HuH-7 (cell line): ENCODE measurements around the gene HS6ST1.

Experiments
- DNase-seq: peaks from one replicate; pipeline ENCODE4 v3.0.0; 2011; ENCODE audit warnings: low spot score

HS6ST1 gene

DNA sequence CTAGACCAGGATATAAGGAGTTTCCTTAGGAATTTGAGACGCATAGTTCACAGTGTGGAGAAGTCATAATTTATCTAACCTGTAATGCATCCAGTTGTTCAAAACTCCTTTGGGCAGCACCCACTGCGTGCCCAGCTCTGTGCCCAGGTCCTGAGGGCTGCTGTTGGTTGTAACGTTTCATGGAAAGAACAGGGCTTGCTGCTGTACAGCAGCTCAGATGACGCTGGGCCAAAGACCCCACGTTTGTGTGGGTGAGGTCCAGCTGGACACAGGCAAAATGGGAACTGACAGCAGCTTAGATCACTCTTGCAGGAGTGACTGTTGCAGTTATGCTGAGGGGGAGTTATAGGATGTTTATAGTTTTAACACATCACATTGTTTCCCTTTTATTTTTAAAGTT lies 30.0 kb upstream of the HS6ST1 start:
- DNase-seq: no peak

DNA sequence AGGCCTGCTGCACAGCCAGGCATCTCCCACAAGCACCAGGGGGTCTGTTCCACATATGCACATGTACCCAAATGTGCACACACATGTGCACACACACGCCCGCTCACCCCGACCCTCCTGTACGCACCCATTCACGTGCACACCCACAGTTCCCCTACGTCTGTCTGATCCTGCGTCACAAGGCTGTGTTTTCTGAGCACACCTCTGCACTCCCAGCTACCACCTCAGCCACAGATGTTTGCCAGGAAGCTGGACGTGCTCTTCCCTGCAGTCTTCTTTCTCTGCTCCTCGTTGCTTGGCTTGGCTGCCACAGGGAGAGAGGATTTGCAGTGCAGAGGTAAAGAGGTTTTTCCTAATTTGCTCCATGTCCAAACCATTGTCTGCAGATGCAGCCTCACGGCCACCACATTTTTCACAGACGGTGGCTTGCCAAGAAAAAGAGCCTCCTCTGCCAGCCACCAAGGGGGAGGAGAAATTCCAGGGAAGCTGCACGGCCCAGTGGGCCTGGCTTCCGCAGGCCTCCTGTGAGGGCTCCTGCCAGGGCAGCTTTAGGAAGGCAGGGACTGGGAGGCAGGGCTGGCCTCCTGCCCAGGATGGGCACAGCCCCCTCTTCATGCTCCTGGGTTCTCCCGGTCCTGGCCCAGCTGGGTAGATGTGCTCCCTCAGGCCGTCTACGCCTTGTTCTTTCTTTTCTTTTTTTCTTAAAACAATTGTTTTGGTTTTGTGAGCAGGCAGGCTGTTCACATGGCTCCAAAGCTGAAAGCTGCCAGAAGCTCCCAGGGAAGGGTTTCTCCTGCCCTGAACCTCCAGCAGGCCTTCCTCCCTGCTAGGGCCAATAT lies 29.3 kb upstream of the HS6ST1 start:
- no peak for DNase-seq

DNA sequence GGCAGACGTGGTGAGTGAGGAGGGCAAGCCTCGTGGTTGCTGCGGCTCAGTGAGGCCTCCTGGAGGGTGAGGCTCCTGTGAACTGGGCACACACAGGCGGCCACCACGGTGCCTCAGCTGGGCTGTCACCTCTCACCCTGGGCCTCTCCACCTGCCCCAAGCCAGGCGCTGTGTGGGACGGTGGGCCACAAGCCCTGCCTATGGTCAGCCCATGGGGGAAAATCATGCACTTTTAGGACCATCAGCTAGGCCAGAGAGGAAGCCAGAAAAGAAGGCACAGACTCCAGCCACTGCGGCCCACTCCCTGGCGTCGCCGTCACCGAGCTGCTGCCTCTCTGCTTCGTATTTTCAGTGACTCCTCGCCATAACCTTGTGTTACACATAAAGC lies 28.5 kb upstream of the HS6ST1 start:
- no peak for DNase-seq

DNA sequence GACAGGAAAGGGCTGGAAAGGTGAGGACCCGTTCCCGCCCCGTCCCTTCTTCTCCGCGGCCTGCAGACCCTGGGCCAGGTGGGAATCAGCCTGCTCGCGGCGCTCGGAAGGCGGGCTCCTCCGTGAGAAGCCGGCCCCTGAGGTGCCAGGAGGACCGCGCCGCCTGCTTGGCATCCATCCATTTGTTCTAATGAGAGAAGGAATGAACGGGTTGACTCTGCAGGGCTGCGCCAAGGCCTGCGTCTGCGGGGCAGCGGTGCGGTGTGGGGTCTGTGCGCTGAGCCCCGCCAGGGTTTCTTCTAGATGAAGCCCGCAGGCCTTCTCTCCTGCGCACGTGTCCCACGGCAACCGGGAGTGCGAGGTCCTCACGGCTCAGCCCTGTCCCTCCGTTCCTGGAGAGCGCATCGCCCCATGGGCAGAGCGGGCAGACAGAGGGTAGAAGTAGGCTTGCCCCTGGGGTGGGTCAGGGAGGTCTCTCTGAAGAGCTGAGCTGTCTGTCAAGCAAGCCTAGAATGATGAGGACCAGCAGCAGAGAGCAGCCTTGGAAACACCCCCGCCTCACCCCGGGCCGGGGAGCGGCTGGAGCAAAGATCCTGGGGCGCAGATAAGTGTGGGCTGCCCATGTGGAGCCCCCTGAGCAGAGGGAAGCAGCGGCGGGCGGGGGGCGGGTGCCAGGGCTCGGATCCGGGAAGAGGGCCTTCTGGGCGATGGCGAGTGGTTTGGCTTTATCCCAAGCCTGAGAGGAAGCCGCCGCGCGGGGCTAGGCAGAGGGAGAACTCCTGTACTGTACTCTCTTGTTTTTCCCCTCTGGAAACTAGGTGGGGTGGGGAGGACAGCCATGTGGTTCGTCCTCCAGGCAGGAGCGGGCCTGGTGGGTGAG lies 27.9 kb upstream of the HS6ST1 start:
- no peak for DNase-seq

DNA sequence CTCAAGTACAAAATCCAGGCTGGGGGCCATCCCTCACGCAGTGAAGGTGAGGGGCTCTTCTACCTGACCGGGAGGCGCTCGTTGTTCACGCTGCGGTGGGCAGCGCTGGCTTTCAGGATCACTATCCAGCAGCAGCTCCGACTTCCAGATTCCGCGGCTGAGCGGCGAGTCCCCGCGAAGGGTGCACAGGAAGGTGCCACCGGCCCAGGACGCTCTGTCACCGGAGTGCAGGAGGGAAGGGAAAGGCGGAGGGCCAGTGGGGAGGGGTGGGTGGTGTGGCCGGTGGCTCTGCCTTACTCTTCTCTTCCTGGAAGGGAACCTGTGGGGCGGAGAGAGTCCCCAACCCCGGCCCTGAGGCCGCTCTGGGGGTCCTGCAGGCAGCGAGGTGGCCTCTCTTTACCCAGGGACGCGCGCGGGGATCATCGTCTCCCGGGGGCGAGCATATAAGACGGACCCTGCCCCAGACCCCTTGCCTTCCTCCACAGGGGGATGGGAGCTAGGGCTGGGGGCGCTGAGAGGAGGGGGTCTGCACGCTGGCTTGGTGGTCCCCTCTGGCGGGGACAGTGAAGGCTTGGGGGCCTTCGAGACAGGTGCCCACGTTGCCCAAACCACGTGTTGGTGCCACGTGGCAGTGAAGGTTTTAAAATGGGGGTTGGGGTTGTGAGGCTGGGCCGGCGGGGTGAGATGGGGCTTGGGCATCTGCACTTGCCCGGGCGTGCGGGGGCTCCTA lies 26.9 kb upstream of the HS6ST1 start:
- no peak for DNase-seq

DNA sequence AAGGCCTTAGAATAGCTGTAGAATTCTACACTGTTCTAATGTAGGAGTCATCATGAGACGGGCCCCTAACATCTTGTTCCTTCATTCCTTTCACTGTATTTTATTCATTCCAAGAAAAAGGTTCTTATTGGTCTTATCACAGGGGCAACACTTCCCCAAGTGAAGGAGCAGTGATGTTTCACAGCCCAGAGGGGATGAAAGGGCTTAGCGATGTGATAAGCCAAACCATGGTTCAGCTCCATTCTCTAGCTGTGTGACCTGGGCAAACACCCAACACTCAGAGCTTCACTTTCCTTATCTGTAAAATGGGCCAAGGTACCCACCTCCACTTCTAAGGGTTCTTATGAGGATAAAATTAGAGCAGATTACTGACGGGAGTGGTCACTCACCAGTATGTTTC lies 25.4 kb upstream of the HS6ST1 start:
- no peak for DNase-seq

DNA sequence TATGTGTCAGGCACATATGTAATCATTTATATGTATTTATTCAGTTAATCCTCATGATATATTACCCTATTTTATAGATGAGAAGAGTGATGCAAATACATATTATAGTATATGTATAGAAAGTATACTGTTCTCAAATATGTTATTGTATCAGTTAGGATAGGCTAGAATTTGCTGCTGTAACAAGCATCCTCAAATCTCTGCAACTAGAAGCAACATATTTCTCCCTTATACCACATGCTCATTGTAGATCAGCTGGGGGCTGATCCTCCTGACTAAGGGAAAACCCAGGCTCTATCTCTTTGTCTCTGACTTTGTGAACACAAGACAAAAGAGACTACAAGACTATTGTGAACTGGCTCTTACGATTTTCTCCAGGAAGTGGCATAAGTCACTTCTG lies 24.8 kb upstream of the HS6ST1 start:
- DNase-seq: no peak

DNA sequence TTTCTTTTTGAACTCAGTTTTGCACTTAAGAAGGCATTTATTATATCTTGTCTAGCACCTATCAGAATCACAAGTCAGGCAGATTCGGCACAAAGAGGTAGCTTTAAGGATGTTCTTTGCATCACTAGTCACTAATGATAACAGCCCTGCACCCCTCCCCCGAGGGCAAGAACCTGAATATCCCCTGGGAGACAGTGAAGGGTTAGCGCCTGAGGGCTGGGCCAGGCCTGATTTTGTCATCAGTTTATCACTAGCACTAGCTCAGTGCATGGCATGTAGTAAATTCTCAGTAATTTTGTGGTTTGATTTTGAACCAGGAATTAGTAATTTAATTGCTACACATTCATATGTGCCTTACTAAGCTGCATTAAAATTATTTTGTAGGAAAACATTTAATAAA lies 23.9 kb upstream of the HS6ST1 start:
- DNase-seq: no peak

DNA sequence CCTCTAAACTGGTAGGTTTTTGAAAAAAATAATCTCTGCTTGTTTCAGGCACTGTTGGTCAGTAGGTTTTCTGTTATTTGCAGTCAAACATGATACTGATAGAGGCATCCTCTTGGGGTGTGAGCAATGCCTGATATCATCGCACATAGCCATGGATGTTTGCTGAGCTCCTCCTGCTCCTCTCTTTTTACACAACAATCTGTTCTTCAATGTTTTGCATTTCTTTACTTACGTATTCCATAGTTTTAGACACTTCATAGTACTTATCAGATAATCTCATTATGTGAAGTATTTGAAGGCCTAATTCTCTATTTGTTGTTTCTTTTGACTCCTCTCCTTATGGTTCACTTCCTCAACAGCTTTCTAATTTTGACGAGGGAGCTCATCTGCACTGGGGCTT lies 23.0 kb upstream of the HS6ST1 start:
- no peak for DNase-seq

DNA sequence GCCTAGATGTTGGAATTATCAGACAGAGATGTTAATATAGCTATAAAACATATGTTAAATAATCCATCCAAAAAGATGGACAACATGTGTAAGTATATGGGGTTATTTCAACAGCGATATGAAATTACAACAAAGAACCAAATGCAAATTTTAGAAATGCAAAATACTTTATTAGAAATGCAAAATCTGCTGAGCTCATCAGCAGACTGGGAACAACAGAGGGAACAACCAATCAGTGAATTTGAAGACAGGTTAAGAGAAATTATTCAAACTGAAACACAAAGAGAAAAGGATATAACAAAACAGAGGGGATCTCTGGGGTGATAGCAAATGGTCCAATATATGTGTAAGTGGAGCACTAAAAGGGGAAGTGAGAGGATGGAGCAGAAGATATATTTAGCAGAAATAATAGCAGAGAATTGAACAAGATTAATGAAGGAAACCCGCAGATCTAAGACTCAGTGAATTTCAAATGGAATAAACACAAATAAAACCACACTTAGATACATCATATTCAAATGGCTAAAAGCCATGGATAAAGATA lies 13.5 kb upstream of the HS6ST1 start:
- no peak for DNase-seq

DNA sequence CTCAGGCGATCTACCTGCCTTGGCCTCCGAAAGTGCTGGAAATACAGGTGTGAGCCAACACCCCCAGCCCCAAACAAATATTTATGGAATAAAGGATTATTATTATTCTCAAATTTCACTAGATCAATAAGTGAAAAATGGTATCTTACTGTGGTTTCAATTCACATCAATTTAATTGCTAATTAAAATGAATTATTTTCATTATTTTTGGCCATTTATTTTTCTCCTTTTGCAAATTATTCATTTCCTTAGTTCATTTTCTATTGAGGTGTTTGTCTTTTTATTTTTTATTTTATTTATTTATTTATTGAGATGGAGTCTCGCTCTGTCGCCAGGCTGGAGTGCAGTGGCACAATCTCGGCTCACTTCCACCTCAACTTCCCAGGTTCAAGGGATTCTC lies 11.9 kb upstream of the HS6ST1 start:
- no peak for DNase-seq

DNA sequence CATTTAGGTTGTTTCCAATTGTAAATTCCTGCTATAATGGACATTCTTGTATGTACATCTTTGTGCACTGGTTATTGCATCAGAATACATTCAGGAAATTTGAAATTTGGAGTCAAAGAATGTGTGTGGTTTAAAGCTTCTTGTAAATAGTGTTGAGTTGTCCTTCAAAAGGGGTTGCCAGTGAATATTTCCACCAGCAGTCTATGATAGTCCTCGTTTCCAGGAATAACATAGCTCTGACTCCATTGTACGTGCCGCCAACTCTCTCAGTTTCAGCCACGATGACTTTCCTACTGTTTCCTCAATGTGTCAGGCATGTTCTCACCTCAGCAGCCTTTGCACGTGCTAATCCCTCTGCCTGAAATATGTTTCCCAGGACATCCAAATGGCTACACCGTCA lies 10.9 kb upstream of the HS6ST1 start:
- DNase-seq: no peak

DNA sequence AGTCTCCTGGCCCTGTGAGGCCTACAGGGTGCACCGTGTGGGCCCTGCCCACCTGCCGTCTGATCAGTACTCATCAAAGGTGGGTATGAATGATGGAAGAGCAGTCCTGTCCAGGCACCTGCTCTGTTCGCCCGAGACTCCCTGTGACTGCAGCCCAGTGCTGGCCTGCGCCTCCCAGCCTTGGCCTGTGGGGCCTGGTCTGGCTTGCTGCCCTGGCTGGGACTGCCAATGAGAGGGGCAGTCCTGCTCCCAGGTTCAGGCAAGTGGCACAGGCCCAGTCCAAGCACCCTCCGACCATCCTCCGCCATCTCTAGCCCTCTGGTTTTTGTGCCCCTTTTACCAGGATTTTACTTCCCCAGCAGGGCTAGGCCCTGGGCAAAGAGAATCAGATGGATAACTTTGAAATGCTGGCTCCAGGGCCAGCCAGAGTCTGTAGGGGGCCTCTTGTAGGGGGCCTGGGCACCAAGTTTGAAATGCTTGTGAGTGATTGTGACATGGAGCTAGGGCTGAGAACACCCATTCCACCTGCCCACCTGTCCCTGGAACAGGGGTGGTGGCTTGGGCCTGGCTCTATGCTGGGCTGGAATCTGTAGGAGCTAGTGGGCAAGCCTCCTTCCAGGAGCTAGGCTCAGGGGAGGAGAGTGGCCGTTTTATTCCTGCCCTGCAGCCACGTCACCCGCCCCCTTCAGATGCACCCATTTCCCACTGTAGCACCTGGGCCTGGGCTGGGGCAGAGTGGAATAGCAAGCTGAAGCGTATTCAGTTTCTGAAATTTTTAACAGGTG lies 8.7 kb upstream of the HS6ST1 start:
- no peak for DNase-seq

DNA sequence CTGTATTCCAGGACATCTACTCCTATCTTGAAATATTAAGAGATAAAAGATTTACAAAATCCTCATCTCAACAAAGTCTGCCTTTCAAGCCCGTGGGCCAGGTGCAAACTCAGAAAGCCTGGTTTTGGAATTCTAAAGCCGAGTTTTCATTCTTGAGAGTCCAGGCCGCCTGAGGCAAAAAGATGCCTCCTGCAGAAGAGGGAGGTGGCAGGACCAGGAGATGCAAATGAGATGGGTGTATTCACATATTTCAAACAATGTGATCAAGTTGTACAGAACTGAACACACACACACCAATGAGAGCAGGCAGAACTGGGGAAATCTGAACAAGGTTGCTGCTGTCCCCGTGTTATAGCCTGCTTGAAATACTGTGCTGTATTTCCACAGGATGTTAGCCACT lies 7.7 kb upstream of the HS6ST1 start:
- DNase-seq: no peak

DNA sequence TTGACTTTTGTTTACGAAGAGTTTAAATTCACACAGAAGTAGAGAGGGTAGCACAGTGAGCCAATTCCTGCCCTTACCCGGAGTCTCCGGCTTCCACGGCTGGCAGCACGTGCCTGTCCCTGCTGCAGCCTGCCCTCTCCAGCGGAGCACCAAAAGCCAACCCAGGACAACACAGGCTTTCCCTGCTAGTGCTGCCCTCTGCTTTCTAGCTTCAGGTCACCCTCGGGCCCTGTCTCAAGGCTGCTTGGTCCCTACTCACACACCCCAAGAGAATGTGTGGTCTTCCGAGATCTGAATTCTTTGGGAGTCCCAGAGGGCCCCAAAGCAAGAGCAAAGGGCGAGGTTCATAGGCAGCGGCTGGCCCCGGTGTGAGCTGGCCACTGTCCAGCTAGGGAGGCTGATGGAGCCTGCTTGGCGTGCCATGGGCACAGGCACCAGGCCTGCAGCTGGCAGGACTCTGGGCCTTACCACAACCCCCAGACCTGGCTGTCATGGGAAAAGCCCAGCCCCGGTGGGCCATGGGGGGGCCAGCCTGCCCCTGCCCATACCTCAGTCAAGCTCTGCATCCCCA lies 7.0 kb upstream of the HS6ST1 start:
- no peak for DNase-seq

DNA sequence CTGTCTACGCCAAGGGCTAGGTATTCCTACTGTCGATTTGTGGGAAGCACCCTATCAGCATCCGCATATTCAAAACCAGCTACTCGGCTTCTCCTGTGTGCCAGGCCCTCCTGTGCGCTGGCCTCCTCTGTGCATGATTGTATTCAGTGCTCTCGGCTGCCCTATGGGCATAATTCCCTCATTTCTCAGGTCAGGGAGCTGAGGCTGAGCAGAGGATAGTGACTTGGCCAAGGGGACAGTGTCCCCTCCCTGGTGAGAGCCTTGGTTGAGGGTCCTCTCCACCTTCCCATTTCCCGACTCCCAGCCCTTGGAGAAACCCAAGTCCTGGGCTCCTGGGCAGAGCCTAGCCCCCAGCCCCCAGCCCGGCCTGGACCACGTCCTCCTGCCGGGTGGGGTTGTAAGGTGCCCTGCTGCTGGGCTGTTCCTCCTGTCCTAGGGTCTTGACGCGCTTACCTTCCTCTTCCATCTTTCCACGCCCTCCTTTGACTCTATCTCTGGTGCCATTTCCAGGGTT lies 6.3 kb upstream of the HS6ST1 start:
- no peak for DNase-seq

DNA sequence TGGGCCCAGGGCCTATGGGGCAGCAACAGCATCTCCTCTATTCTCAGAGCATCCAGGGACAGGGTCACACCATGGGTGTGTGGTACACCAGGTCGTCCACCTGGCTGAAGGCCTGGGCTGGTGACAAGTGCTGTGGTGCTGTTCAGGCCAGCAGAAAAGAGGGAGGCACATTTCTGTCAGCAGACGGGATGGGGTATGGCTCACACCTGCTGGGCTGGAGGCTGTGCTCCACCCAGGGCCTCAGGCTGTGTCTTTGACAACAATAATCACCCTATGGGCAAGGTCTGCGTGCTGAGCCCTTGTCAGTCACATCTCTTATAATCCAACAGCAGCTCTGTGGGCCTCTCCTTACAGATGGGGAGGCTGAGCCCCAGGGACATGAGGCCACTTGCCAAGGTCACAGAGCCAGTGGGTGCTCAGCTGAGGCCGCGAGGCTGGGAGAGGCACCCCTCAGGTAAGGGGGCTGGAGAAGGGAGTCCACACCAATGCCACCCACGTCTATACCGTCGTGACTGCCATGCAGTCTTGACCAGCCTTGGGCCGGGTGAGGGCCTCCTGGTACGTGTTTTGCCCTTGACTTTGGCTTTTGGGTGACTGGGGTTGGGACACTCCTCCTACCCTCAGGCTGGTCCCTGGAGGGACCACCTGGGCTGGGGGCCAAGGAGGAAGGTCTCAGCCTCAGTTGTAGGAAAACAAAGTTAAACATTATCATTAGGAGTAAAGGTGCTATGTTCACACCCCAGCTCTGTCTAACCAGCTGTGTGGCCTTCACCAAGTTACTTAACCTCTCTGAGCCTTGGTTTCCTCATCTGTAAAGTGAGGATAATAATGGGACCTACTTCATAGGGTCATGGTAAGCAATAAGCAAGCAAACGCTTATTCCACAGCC lies 5.6 kb upstream of the HS6ST1 start:
- DNase-seq: no peak

DNA sequence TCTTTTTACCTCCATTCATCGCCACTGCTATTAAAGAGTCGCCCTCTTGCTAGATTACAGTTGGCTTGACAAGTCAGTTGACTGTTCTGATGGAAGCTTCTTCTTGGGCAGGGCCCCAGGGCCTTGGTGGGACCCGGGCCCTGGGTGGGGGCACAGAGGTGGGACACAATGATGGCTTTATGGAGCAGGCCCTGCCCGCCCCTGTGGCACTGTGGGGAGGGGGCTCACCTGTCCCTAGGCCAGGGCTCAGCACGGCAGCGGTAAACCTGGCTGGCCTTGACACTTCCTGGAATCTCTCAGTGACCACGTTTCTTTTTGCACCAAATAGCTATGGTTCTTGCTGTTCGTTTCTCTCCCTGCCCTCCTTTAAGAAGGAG lies 4.9 kb upstream of the HS6ST1 start:
- no peak for DNase-seq

DNA sequence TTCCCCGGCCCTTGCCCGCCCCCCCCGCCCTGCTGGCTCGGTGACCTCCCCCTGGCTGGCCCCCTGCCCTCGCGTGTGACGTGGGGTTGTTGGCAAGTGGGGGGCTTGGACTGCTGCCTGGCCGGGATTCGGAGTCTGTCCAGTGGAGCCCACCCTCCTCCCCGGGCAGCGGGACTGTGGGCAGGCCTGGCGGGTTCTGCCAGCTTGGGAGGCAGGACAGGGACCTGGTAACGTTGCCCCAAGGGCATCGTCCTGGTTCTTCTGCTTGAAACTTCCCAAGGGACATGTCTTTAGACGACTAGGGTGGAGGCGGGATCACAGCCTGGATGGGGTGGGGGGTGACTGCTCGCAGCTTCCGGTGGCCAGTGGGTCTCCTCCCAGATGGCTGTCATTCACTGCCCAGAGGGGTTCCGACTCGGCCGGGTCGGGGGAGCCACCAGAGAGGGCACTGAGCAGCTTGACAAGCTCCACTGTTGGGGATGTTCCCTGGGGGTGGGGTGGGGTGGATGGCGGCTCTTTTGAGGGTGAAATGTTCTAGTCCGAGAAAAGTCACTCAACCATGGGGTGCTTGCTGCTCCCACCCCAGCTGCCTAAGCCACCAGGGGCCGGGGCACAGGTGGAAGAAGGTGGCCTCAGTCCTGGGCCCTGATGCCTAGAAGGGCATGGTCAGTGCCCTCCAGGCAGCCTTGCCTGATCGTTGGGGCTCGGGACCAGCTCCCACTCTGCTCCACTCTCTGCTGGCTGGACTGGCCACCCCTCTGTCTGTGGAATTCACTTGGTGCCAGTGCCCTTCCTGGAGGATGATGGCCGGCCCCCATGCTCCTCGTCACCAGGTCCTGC lies 4.3 kb upstream of the HS6ST1 start:
- DNase-seq: no peak
